Measurements from ENCODE around the gene FBXO28.

Gene FBXO28

GRCh38 chr1:224160171-224160682 is 46.3 kb downstream of the FBXO28 start:
- DNase-seq, result no peak

GRCh38 chr1:224162768-224163167 is 48.9 kb downstream of the FBXO28 start:
- no peak for DNase-seq

GRCh38 chr1:224163311-224163710 is 49.4 kb downstream of the FBXO28 start:
- DNase-seq, result no peak

GRCh38 chr1:224168859-224169380 is 55.0 kb downstream of the FBXO28 start:
- peak; percentile 94 for DNase-seq

- DNase-seq, result peak; percentile 16
These were observed 55.9 kb downstream of the FBXO28 start for GRCh38 chr1:224169718-224170270.

GRCh38 chr1:224170343-224170742 is 56.4 kb downstream of the FBXO28 start:
- DNase-seq, result no peak

GRCh38 chr1:224170748-224171478 is 57.0 kb downstream of the FBXO28 start:
- DNase-seq, result peak; percentile 74

- DNase-seq, result no peak
These were observed 58.3 kb downstream of the FBXO28 start for GRCh38 chr1:224172229-224172628.

- no peak for DNase-seq
These were observed 59.6 kb downstream of the FBXO28 start for GRCh38 chr1:224173523-224173922.

- no peak for DNase-seq
These were observed 61.7 kb downstream of the FBXO28 start for GRCh38 chr1:224175617-224176016.

GRCh38 chr1:224177356-224177999 is 63.6 kb downstream of the FBXO28 start:
- DNase-seq, result no peak

- DNase-seq, result no peak
These were observed 65.0 kb downstream of the FBXO28 start for GRCh38 chr1:224178894-224179293.

GRCh38 chr1:224180783-224181452 is 67.0 kb downstream of the FBXO28 start:
- DNase-seq, result no peak

GRCh38 chr1:224181453-224181810 is 67.5 kb downstream of the FBXO28 start:
- no peak for DNase-seq

- DNase-seq, result no peak
These were observed 68.3 kb downstream of the FBXO28 start for GRCh38 chr1:224182057-224182865.

GRCh38 chr1:224182866-224183590 is 69.1 kb downstream of the FBXO28 start, which contains the start of gene DEGS1:
Gene DEGS1, plus strand, starts transcription at chr1:224183240. Its CDS starts 97 bp downstream, at chr1:224183337.
- DNase-seq, result peak; percentile 85

GRCh38 chr1:224183591-224184312 is 69.8 kb downstream of the FBXO28 start:
- DNase-seq, result peak; percentile 74

GRCh38 chr1:224185208-224185607 is 71.3 kb downstream of the FBXO28 start:
- no peak for DNase-seq

GRCh38 chr1:224188286-224188685 is 74.4 kb downstream of the FBXO28 start:
- no peak for DNase-seq

- DNase-seq, result no peak
These were observed 75.7 kb downstream of the FBXO28 start for GRCh38 chr1:224189561-224189960.
